Natural killer cell treated with Interleukin-12 subunit alpha and Interleukin-12 subunit beta and Interleukin-15 and Interleukin-18, amount 100 ng/mL, for 72 hours (primary cell): ENCODE results near the gene DGCR6L. TPM values are rescaled to one million over a fixed set of nuclear protein-coding genes. Genes with fewer than 3 reads are reported as not detected.
"Not testable (repeated sequence)": the region's sequence is repeated elsewhere in the genome, so short reads cannot be mapped to it uniquely, and the experiment has no call there.

Source experiments
- ATAC-seq, 2 donors: fragments of 150-1000 bp; cut with Tn5 transposase in 1 of 2; sonication (Bioruptor Pico), chemical (Tn5 transposase) in 1 of 2; 2 replicates each; pipeline ENCODE4 v1.10.0; 2021
- DNase-seq: peaks from one replicate; pipeline ENCODE4 v3.0.0; 2022; ENCODE audit warnings: low spot score
- H3K27ac Mint-ChIP-seq, 2 donors: 1 replicate in 1 of 2; 2 replicates in 1 of 2; pipeline ENCODE4 v1.8.0; 2022; ENCODE audit warnings: mixed read lengths in 2 of 2, mild to moderate bottlenecking in 1 of 2, moderate library complexity in 1 of 2
- H3K27me3 Mint-ChIP-seq, 2 donors: 1 replicate in 1 of 2; 2 replicates in 1 of 2; pipeline ENCODE4 v1.8.0; 2022; ENCODE audit warnings: mixed read lengths in 2 of 2
- H3K36me3 Mint-ChIP-seq: one replicate; pipeline ENCODE4 v1.8.0; 2022; ENCODE audit warnings: mixed read lengths
- H3K4me1 Mint-ChIP-seq, 2 donors: 1 replicate in 1 of 2; 2 replicates in 1 of 2; pipeline ENCODE4 v1.8.0; 2022; ENCODE audit warnings: low read depth in 2 of 2, mixed read lengths in 2 of 2, mild to moderate bottlenecking in 1 of 2
- H3K4me3 Mint-ChIP-seq: one replicate; pipeline ENCODE4 v1.8.0; 2022; ENCODE audit warnings: mixed read lengths
- H3K9me3 Mint-ChIP-seq: 2 replicates; pipeline ENCODE4 v1.8.0; 2022; ENCODE audit warnings: mixed read lengths
- total RNA-seq, 2 donors: library from RNA; stranded (reverse); gene quantifications; one replicate each; pipeline ENCODE4 v1.2.3, GENCODE V29; 2022

DGCR6L gene
- total RNA-seq, 2 donors from 2014 or later = 18.7 to 27.2 TPM

DNA sequence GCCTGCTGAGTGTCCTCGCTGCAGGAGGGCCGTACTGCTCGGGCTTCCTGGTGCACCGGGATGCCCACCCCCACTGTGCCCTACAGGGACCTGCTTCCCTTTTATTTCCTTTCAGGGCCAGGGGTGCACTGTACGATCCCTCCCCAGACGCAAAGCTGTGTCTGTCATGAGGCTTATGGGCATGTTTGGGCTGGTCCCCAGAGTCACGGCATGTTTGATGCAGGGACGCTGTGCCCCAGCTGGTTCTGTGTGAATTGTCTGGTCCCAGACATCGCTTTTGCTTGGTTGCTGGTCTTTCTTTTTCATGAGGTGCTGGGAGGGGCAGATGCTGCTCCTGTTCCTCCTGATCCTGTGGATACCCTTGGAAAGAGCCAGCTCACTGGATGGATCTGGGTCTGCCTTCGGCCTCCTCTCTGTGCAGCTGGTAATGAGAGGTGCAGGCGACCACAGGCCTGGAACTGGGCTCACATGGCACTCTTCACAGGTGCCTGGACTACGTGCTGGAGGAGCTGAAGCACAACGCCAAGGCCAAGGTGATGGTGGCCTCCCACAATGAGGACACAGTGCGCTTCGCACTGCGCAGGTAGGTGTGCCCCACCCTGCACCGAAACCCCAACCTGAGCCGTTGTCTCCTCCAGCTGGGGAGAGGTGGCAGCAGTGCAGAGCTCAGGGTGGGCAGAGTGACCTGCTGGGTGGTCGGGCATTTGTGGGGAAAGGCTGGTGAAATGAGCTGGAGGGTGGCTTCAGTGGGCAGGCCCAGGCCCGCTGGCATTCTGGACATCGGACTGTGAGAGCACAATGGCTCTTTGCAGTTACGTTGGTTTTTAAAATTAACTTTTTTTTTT, 10.8 kb downstream of the DGCR6L start:
- H3K4me3 Mint-ChIP-seq, H3K27me3 Mint-ChIP-seq, H3K9me3 Mint-ChIP-seq, H3K4me1 Mint-ChIP-seq, H3K27ac Mint-ChIP-seq, ATAC-seq, H3K36me3 Mint-ChIP-seq: not testable (repeated sequence)
- peak; percentile 53 for DNase-seq

DNA sequence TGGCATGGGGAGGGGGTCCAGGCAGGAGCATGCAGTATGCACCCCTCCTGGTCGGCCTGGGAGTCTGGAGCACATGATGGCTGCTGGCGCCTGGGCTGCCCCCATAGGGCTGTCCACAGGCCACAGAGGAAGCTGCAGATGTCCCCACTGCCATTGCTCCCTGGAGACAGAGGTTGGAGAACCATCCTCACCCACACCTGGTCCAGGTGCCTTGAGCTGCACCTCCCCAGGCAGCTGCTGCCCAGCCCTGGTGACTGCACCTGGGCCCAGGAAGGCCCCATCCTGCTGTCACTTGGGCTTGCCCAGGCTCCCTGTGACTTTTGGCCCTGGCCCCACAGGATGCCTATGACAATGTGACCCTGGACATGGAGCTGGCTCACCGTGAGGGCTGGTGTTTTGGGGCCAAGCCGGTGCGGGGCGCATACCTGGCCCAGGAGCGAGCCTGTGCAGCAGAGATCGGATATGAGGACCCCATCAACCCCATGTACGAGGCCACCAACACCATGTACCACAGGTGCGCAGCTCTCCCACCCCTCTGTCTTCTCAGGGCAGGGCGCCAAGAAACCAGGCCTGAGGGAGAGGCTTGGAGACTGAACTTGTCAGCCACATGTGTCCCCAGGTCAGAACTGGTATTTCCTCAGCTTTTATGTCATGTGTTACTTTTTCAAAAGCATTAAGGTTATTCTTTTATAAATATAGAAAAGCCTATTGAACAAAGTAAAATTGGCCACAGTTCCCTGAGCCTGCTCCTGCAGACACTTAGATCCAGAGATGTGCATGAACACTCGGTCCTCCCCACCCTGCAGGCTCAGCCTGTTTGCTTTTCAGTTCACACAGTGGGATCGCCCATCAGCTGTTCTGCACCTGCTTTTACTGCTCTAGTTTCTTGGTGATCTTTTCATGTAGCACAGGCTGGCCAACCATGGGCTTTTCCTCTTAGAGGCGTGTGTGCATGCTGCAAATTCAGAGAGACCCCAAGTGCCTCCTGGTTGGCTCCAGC, 12.1 kb downstream of the DGCR6L start:
- not testable (repeated sequence) for H3K4me3 Mint-ChIP-seq, H3K36me3 Mint-ChIP-seq, H3K9me3 Mint-ChIP-seq, H3K27ac Mint-ChIP-seq, H3K4me1 Mint-ChIP-seq, H3K27me3 Mint-ChIP-seq
- DNase-seq (peak; percentile 15), ATAC-seq (peak in 1 of 2 donors; percentile 3)

DNA sequence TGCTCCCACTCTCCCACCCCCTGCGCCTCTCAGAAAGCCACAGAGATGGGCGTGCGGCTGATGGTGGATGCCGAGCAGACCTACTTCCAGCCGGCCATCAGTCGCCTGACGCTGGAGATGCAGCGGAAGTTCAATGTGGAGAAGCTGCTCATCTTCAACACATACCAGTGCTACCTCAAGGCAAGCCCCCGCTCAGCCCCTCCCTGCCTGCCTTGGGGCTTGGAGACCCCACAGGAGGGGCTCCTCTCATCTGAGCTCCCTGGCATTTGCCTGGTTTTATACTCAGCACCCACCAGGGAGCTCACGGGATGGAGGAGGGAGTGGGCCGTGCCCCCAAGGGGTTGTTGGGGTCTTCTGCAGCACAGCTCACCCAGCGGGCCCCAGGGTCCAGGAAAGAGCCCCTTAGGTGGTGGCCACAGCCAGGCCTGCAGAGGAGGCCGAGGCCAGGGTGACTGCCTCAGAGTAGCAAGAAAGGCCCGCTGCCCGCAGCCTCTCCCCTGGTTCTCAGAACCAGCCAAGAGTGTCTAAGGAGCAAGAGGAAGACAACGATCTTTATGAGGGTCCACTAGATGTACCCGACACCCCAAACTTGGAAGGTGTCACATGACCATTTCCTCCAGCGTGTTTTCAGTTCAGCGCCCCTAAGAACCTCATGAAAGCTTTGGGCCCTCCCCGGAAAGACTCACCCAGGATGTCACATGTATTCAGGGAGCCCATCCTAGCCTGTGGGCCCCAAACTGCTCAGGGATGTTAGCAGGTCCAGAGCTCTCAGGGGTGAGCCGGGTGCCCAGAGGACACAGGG, 13.0 kb downstream of the DGCR6L start:
- H3K27ac Mint-ChIP-seq, H3K36me3 Mint-ChIP-seq, ATAC-seq, H3K27me3 Mint-ChIP-seq, H3K4me1 Mint-ChIP-seq, H3K9me3 Mint-ChIP-seq, H3K4me3 Mint-ChIP-seq, DNase-seq: not testable (repeated sequence)

DNA sequence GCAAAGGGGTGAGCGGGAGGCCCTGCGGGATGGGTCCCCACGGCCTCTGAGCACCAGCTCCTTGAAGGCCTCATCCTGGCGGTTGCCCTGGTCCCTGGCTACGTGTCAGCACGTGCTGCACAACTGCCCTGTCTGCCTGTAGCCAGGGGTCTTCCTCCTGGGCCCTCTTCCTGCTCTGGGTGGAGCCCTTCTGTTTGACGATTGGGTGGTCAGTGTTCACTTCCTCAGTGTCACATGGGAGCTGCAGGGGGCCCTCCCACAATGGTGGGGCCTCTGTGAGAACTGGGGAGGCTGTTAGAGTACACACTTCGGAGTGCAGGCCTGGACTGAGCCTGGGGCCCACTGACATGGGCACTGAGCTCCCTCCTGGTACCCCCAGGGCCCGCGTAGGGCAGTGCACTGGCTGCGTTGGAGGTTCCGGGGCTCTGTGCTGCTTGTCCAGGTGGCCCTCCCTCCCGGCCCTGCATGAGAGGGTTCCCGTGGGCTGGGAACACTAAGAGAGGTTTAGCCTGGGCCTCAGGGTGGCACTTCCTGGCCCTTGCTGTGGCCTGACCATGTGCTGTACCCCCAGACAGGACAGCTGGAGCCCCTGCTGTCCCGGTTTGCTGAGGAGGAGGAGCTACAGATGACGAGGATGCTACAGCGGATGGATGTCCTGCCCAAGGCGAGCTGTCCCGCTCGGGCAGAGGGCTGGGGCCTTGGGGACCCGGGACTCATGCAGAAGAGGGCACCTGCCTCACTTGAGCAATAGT, 13.8 kb downstream of the DGCR6L start:
- H3K9me3 Mint-ChIP-seq = no peaks in the 10 kb centered on the region
- ATAC-seq (no peak), DNase-seq (peak; percentile 53)
- H3K4me1 Mint-ChIP-seq = no peaks in the 10 kb centered on the region
- no peak overlapping the region for H3K4me3 Mint-ChIP-seq
- H3K27me3 Mint-ChIP-seq = peaks cover 0 to 4% of the 10 kb centered on the region in 2 donors
- H3K36me3 Mint-ChIP-seq = no peaks in the 10 kb centered on the region
- H3K27ac Mint-ChIP-seq = no peak overlapping the region

GRCh38 chr22:20305230-20305893, 14.5 kb downstream of the DGCR6L start:
- H3K4me3 Mint-ChIP-seq, ATAC-seq, H3K27me3 Mint-ChIP-seq, DNase-seq, H3K4me1 Mint-ChIP-seq, H3K9me3 Mint-ChIP-seq, H3K27ac Mint-ChIP-seq, H3K36me3 Mint-ChIP-seq: not testable (repeated sequence)

GRCh38 chr22:20304646-20305045, 15.2 kb downstream of the DGCR6L start:
- H3K4me1 Mint-ChIP-seq = no peaks in the 10 kb centered on the region
- no peaks in the 10 kb centered on the region for H3K36me3 Mint-ChIP-seq
- DNase-seq (no peak), ATAC-seq (no peak)
- no peak overlapping the region for H3K27ac Mint-ChIP-seq
- peaks cover 0 to 9% of the 10 kb centered on the region in 2 donors for H3K27me3 Mint-ChIP-seq
- no peak overlapping the region for H3K4me3 Mint-ChIP-seq
- no peaks in the 10 kb centered on the region for H3K9me3 Mint-ChIP-seq

- DNase-seq, H3K4me3 Mint-ChIP-seq, ATAC-seq, H3K36me3 Mint-ChIP-seq, H3K9me3 Mint-ChIP-seq, H3K27ac Mint-ChIP-seq, H3K4me1 Mint-ChIP-seq, H3K27me3 Mint-ChIP-seq: not testable (repeated sequence)
Measured at GRCh38 chr22:20303229-20303534, 16.7 kb downstream of the DGCR6L start.

GRCh38 chr22:20302438-20303228, 17.2 kb downstream of the DGCR6L start:
- no peak for ATAC-seq
- no peak for DNase-seq
- Mint-ChIP-seq H3K27me3 (peaks cover 0 to 9% of the 10 kb centered on the region in 2 donors), H3K4me3 (no peak overlapping the region), H3K4me1 (peaks cover 0 to 5% of the 10 kb centered on the region in 2 donors), H3K27ac (no peak overlapping the region), H3K9me3 (no peaks in the 10 kb centered on the region), H3K36me3 (no peaks in the 10 kb centered on the region)

DNA sequence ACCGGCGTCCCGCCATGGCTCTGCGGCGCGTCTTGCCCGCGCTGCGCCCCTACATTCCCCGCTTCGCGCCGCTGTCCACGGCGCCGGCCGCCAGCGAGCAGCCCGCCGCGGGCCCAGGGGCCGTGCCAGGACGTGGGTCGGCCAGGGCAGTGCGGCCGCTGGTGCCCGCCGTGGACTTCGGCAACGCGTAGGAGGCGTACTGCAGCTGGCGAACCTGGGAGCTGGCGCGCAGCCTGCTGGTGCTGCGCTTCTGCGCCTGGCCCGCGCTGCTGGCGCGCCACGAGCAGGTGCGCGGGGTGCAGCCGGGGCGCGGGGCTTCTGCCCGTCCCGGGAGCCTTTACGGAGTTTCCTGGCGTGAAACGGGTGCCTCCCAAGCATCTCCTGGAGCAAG, 20.1 kb downstream of the DGCR6L start:
- peaks cover 0 to 9% of the 10 kb centered on the region in 2 donors for H3K27me3 Mint-ChIP-seq
- peak overlapping the region; percentile 72 for H3K4me3 Mint-ChIP-seq
- no peaks in the 10 kb centered on the region for H3K36me3 Mint-ChIP-seq
- ATAC-seq (peak in 1 of 2 donors; percentile 37), DNase-seq (no peak)
- H3K4me1 Mint-ChIP-seq = peaks cover 0 to 10% of the 10 kb centered on the region in 2 donors
- no peak overlapping the region for H3K27ac Mint-ChIP-seq
- H3K9me3 Mint-ChIP-seq = no peaks in the 10 kb centered on the region

DNA sequence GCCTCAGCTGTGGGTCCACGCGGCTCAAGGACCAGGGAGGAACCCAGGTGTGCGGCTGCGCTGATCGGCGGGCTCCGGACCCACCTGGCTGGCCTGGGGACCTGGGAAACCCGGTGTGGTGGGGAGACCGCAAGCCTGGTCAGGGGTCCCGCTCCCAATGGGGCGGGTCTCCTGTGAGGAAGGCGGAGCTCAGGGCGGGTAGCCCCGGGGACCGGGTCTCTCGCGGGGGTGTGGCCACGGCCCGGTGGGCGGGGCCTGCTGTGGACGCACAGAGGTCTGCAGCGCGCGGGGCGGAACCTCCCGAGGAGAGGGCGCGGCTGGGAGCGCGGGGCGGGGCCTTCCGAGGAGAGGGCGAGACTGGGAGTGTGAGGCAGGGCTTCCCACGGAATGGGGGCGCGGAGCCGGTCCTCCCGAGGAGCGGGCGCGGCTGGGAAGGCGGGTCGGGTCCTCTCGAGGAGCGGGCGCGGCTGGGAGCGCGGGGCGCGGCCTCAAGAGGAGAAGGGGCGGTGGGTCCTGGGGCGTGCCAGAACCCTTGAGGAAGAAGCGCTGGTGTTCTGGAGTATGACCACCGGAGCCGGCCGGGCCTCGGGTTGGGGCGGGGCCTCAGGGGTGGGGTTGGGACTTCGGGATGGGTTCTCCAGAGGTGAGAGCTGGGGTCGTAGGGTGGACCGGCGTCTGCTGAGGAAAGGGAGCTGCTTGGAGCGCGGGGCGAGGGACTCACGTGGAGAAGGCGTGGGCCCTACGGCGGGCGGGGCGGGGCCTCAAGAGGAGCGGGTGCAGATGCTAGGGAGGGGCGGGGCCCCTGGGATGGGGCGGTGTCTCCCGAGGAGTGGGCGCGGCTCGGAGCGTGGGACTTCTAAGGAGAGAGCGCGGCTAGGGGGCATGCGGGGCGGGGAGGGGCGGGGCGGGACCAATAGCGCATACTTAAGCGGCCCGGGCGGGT, 20.8 kb downstream of the DGCR6L start:
- Mint-ChIP-seq H3K36me3 (no peaks in the 10 kb centered on the region), H3K4me1 (peaks cover 0 to 10% of the 10 kb centered on the region in 2 donors), H3K27me3 (peaks cover 0 to 9% of the 10 kb centered on the region in 2 donors), H3K4me3 (peak overlapping the region; percentile 72), H3K9me3 (no peaks in the 10 kb centered on the region), H3K27ac (no peak overlapping the region)
- peak; percentile 93 to 94 for ATAC-seq
- peak; percentile 91 for DNase-seq

DNA sequence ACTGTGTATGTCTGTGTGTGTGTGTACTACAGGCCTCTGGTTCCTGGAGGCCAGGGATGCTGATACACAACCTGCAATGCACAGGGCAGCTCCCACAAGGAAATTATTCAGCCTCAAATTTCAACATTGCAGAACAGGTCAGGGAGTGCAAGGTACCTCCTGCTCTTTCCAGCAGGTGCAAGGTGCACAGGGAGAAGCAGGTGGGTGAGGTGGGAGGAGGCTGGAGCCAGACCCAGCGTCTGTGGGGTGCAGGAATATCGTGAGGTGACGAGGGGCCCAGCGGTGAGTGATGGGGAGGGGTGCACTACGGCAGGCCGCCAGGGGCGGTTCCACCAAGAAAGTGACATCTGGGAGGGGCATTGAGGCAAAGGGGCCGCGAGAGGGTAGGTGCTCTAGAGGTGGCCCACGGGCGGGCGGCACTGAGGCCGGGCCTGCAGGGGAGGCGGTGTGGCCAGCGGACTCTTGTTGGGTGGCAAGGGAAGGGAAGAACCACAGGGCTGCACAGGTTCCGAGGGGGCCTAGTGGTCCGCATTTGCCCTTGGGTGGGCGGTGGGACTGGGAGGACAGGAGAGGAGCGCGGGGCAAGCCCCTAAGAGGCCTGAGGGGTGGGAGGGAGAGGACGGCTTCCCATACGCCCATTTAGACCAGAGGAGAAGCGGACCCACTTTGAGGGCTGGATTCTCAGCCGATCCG, 21.6 kb downstream of the DGCR6L start:
- Mint-ChIP-seq H3K36me3 (no peaks in the 10 kb centered on the region), H3K27ac (no peak overlapping the region), H3K9me3 (no peaks in the 10 kb centered on the region), H3K4me3 (peak overlapping the region; percentile 75), H3K4me1 (peaks cover 0 to 10% of the 10 kb centered on the region in 2 donors), H3K27me3 (peaks cover 0 to 9% of the 10 kb centered on the region in 2 donors)
- DNase-seq (no peak), ATAC-seq (no peak)
